Measurements from ENCODE around the gene IQCM. TPM values are rescaled to one million over a fixed set of nuclear protein-coding genes. Genes with fewer than 3 reads are reported as not detected.

Gene IQCM
- total RNA-seq (2022; extraction: Qiagen RNA extraction) = not detected in 5 replicates

GRCh38 chr4:149815743-149816142 lies at the start of gene IQCM:
TSS of gene IQCM (minus strand) at chr4:149815843. CDS start at chr4:149742691, 73,152 bp downstream.

